GM21723 (cell line): Measurements from ENCODE around the gene ATG12.
A peak's percentile ranks its signal among the peaks of the same experiment; 100 is the strongest.
"Not testable (repeated sequence)": the region's sequence is repeated elsewhere in the genome, so short reads cannot be mapped to it uniquely, and the experiment has no call there.

Experiments
- ATAC-seq: cut with Tn5 transposase; IDR thresholded peaks from one replicate; pipeline ENCODE4 v1.9.1; 2021; ENCODE audit warnings: mild to moderate bottlenecking, moderate library complexity; ENCODE audit not compliant: unreplicated experiment

ATG12 gene

DNA sequence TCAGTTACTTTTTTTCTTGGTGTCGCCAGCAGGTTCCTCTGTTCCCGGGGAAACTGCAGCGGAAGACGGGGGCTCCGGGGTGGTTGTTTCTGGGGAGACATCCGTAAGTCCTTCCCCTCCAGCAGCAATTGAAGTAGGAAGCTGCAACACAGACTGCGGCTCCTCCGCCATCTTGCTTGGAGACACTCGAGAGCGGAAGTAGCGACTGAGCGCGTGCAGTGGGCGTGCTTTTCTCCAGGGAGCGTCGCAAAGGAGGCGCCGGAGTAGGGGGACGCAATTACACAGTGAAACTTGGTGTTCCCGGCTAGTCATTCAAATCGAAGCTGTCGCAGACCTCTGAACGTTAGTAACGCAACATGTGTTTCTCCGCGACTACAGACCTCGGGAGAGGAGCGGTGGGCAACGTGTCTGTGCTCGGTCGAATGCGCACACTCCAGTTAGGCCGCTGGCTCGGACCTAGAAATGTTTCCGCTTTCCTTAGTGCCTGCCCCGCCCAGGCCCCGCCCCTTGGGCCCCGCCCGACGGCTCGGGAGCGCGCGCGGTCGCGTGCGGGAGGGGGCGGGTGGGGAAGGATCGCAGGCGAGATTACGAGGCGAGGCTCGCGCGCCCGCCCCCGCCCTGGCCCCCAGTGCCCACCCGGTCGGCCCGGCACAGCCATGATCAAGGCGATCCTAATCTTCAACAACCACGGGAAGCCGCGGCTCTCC is at the start of gene ATG12, which contains the start of gene AP3S1:
Gene ATG12 (minus strand): TSS at position 184 of the 707 bp plus-strand sequence. CDS start 13 bp downstream, at position 171.
Gene AP3S1 (plus strand): TSS at position 554 of the 707 bp plus-strand sequence. CDS start 103 bp downstream, at position 657.
- peak; percentile 84 for ATAC-seq

DNA sequence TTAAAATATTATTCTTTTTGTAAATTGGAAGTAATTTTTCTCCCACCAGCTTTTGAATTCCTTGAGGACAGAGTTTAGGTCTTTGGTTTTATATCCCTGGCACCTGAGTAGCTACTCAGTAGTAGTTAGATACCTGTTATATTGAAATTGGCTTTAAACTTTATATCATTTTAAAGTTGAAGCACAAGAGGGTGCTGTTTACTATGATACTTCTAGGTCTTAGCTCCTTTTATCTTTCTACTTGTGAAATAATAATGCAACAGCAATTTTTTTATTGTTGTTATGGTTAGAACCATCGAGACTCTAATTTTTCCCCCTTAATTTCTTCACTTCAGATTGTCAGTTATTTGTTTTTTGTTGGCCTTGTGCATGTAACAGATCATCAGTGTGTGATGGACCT is 46.7 kb upstream of the ATG12 start:
- no peak for ATAC-seq

DNA sequence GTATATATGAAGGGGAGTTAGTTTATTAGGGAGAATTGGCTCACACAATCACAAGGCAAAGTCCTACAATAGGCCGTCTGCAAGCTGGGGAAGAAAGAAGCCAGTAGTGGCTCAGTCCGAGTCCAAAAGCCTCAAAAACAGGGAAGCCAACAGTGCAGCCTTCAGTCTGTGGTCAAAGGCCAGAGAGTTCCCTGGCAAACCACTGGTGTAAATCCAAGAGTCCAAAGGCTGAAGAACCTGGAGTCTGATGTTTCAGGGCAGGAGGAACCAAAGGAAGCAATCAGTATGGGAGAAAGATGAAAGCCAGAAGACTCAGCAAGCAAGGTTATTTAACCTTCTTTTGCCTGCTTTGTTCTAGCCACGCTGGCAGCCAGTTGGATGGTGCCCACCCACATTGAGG is 43.8 kb upstream of the ATG12 start:
- not testable (repeated sequence) for ATAC-seq

DNA sequence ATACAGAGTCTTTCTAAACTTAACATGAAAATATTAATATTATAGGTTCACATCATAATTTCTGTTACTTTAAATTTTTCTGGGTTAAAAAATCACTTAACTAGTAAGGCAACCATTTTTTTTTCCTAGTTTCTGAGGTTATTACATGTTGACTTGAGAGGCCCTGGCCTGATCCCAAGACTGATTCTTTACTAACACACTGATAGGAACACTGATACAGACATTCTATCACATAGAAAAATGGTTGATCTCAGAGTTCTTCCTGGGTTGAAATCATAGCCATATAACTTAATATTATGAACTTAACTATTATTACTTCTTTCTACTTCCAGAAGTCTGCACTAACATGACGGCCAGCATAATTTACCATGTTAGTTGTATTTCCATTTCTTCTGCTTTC is 43.3 kb upstream of the ATG12 start:
- ATAC-seq = no peak

DNA sequence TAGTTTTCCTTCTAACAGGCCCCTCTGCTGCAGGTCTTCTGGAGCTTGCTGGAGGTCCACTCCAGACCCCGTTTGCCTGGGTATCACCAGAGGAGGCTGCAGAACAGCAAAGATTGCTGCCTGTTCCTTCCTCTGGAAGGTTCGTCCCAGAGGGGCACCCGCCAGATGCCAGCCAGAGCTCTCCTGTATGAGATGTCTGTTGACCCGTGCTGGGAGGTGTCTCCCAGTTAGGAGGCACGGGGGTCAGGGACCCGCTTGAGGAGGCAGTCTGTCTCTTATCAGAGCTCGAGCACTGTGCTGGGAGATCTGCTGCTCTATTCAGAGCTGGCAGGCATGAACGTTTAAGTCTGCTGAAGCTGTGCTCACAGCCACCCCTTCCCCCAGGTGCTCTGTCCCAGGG is 41.1 kb upstream of the ATG12 start:
- not testable (repeated sequence) for ATAC-seq

DNA sequence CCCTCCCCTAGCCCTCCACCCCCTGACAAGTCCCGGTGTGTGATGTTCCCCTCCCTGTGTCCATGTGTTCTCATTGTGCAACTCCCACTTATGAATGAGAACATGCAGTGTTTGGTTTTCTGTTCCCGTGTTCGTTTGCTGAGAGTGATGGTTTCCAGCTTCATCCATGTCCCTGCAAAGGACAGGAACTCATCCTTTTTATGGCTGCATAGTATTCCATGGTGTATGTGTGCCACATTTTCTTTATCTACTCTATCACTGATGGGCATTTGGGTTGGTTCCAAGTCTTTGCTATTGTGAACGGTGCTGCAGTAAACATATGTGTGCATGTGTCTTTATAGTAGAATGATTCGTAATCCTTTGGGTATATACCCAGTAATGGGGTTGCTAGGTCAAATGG is 36.0 kb upstream of the ATG12 start:
- ATAC-seq = not testable (repeated sequence)

DNA sequence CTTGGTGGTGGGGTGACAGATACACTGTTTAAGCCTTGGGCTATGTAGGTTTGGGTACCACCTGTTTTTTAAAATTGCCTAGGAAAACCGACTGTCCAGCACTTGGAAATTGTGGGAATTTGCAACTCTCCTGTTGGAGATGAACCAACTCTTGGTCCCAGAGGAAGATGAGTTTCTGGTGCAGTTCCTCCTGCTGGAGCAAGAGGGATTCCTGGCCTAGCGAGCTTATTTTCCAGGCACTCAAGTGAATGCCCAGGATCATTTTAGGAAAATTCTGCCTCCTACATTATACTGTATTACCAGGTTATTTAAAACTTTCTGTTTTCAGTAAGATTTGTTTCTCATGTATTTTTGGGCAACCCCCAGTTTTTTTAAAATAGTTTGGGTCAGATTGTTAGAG is 34.1 kb upstream of the ATG12 start:
- no peak for ATAC-seq

DNA sequence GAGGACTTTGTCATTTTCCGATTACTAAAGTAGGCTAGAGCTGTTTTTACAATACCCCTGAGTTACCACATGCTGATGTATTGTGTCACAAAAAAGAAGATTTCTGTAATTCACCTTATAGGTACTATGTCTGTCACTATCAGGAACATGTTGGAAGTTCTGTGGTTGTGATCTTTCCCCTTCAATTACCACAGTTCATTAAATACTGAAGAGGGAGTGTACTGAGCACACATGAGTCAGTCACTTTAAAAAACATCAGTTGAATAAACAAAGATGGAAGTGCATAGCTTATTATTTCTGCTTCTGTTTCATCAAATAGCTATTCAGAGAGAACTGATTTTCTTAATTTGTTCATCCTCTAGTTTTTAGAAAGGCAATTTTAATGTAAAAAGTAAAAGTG is 32.0 kb upstream of the ATG12 start:
- no peak for ATAC-seq

DNA sequence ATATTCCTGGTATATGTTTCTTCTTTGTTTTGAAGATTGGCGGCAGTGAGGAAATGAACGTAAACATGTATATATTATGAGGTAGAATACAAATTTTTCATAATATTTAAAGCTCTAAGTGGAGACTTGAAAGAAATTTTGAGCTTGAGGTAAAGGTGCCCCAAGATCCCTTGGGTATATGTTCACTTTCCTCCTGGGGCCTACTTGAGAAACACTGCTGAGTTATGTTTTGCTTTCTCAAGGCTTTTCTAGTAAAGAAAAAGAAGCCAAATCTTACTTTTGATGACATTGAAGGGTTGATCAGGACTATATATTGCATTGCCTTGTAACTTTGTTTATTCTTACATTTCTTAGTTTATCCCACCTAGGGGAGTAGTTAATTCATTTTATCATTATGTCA is 31.1 kb upstream of the ATG12 start:
- ATAC-seq = no peak

DNA sequence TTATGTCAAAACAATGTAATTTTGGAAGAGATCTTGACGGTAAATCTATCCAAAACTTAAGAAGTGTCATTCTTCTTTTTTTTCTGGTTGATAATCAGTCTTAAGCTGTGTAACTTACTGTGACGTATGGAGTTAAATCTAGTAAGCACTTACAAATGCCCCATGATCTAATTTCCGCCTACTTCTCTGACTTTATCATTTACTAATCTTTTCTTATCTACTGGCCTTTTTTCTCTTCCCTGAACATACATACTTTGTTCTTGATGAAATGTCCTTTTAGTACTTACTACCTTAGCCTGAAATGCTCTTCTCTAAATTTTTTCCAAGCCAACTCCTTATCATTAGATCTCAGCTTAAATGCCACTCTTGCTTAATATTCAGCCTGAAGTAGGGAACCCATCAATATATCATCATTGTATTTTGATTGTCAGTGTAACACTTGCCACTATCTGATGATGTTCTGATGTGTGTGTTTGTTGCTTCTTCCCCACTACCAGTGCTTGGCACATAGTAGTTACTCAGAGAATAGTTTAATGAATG is 28.0 kb upstream of the ATG12 start:
- no peak for ATAC-seq

DNA sequence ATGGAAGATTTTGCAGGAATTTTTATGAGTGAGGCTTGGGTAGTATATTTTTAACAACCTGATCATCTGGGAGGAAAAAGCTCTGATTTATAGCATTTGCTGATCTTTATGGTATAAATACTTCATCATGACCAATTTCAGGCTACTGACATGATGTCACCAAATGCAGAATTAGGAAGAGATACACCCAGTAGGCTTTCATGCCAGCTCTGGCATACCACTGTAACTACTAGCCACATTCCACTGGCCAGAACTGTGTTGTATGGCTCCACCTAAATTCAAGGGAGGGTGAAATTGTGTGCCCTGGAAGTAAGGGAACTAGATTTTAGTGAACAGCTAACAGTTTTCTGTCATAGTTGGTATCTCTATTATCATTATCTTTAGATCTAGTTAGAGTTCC is 18.0 kb upstream of the ATG12 start:
- ATAC-seq = no peak

DNA sequence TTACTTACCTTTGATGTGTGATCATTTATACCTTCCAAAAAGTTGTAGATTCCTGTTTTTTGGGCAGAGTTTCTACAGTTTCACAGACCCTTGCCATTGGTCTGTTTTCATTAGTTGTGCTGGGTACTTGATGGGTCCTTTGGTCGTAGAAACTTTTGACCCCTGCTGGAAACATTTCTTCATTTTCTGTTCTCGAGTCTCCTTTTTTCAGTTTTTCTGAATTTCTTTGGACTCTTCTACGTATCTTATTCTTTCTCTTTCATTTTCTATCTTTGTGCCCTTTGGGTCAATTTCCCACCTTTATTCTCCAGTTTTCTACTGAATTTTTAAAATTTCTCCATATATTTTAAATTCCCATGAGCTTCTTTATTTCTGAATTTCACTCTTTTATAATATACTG is 17.0 kb upstream of the ATG12 start:
- ATAC-seq = no peak

DNA sequence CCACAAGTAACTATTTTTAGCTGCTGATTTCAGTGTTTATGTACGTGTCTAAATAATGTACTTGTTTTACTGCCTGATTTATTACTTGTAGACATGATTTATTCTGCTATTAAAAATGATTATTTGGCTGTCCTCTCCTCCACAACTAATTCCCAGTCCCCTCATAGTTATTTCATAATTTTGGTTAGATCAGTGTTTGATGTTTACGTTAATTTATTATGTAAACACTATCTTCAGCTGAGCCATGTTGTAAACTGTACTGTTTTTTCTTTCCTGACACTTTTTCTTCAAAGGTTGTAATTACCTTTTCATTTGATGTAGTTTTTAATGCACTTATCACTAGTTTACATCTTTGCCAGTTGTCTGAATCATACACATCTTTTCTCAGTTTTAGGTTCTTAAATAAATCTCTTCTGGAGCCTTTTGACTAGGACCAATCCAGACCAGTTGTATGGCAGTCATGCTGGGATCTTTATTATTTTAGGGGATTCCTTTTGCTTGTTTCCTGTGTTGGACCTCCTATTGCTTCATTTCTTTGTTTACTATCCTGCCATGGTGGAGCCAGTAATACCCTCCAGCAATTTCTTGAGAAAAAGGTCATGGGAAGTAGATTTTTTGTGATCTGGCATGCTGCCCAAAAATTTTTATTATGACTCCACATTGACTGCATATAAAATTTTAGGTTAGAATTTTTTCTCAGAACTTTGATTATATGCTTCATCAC is 16.4 kb upstream of the ATG12 start:
- ATAC-seq = no peak

DNA sequence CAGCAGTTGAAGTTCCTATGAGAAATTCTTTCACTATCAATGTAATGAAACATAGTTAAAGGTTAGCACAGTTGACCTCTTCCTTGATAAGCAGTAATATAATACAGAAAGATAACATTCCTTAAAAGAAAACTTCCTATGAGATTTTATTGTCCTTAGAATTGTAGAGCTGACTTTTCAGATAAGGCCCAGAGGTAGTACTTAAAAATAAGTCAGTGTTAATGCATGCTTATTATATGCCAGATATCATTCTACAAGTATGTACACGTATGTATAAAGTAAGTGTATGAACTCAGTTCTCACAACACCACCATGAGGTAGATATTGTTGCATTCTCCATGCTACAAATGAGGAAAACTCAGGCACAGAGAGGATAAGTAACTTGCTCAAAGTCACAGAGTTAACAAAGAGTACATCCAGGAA is 15.7 kb upstream of the ATG12 start:
- ATAC-seq = no peak

DNA sequence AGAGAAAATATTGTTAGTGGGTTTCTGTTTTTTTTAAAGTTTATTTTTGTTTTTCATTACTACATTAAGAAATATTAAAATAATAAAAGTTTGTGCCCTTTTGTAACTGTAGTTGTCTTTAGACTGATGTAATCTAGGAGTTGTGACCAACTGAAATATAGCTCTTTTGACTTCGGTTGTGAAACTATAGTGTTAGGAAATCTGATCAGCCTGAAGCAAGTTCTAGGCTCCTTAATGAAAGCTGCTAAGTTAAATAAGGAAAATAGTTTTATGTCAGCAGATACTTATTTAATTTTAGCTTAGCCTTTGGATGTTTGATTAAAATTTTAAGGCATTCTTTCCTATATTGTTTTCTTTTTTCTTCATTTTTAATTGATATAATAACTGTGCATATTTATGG is 14.6 kb upstream of the ATG12 start:
- no peak for ATAC-seq

DNA sequence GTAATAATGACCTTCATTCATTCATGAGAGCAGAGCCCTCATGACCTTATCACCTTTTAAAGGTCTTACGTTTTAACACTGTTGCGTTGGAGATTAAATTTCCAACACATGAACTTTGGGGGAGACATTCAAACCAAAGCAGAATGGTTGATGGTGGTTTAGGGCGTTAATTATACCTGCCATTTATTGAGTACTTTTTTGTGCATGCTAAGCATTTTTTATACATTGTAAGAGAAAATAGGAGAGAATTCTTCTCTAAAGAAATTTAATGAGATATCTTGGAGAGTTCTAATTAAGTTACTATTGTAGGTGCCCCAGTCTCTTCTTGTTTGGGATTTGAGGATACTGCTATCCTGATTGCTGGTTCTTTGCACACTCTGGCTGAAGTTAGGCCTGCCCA is 12.8 kb upstream of the ATG12 start:
- ATAC-seq = no peak

DNA sequence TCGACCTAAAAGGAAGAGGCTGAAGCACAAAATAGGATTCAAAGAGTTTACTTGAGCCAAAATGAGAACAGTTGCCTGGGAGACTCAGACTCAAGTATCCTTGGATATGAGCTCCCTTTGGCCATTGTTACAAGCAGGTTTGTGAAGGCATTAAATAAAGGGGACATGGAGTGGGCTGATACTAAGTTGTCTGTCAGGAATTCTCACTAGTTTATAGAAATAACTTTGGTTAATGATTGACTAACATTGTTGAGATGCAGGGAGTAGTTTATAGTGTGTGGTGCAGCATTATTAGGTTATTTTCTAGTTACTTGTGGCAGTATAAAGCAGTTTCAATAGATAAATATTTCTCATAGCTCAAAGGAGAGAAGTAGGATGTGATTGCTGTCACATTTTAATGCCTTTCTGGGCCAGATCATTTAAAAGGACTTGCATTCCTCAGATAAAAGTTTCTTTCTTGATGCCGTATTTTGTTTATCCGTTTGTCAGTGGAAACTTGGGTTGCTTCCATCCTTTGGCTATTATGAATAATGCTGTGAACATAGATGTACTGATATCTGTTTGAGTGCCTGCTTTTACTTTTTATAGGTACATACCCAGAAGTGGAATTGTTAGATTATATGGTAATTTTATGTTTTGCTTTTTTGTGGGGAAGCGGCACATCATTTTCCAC is 9.5 kb upstream of the ATG12 start:
- no peak for ATAC-seq

DNA sequence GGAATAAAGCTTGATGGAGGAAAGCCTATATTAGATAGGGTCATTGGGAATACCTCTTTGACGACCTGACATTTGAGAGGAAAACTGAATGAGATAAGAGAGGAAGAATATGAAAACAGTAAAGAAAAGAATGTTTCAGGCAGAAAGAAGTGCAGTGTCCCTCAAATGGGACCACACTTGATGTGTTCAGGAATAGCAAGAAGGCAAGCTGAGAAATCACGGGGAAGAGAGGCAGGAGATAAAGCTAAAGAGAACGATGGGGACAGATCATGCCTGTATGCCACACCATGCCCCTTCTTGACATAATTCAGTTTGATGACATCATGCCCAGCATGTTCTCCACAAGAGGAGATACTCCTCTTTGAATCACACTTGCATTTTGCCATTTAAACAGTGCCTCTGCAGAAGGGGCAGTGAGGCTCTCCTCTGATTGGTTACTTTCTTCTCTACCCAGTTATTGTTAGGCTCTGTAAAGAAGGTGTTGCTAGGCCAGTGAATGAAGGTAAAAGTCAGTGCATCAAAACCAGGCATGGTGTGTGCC is 8.0 kb upstream of the ATG12 start:
- ATAC-seq = no peak

DNA sequence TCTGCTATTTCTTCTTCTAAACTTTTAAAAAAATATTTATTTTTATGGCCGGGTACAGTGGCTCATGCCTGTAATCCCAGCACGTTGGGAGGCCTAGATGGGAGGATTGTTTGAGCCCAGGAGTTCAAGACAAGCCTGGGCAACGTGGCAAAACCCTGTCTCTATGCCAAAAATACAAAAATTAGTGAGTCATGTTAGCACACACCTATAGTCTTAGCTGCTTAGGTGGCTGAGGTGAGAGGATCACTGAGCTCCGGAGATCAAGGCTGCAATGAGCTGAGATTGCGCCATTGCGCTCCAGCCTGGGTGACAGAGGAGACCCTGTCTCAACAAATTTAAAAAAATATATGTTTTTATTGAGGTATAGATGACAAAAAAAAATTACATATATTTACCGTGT is 5.9 kb upstream of the ATG12 start:
- no peak for ATAC-seq

DNA sequence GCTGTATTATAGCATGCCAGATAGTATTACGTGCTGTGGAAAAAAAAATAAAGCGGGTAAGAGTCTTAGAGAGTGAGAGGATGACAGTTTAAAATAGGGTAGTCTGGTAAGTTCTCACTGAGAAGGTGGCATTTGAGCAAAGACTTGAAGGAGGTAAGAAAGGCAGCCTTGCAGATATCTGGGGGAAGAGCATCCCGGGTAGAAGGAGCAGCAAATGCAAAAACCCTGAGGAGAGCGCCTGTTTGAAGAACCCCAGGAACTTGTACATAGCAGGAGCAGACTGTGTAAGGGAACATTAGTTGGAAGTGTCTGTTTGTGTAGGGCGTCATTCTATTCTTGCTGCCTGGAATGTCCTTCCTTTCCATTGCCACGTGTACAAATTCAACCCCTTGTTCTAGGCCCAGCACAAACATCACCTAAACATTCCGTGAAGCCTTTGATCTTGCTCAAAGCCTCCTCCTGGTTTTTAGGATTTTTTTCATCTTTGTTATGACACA is 3.0 kb upstream of the ATG12 start:
- no peak for ATAC-seq

DNA sequence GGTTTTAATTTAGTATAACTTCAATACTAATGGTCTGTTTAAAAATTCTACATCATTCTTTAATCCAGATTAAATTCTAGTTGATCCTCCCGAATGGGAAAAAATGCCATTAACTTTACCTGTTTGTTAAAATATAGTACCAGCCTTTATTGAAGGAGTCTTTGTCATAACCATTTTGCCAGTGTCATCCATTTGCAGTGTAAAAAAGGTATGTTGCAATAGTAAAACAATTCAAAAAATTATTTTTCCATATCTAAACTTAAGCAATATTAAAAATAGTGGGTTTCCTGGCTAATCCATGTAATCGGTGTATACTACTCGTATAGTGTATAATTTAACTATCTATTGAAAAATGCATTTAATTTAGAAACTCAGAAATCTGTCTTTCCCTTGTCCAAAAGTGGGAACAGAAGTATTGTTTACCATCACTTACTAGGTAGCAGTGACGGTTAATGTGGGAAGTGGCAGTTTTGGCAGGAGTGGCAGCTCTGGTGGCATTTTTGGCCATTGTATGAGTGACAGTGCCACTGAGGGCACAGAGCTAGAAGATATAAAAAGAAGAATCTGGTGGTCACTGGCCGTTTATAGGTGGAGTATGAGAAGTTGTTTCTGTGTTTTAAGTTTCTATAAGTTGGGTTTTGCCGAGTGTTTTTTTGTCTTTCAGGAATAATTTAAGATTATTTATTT is 2.2 kb upstream of the ATG12 start:
- ATAC-seq = no peak
